Neural crest cell (in vitro differentiated cells): ENCODE data around the gene RAB35. TPM values are rescaled to one million over a fixed set of nuclear protein-coding genes. Genes with fewer than 3 reads are reported as not detected.

ENCODE experiments used
- DNase-seq: peaks from one replicate; pipeline ENCODE4 v3.0.0; 2021; ENCODE audit warnings: low read depth, mixed read lengths, low spot score
- H3K27ac Mint-ChIP-seq: one replicate; pipeline ENCODE4 v1.8.0; 2021; ENCODE audit warnings: mild to moderate bottlenecking, mixed read lengths; ENCODE audit not compliant: unreplicated experiment
- H3K27me3 Mint-ChIP-seq: 2 replicates; pipeline ENCODE4 v1.8.0; 2021; ENCODE audit warnings: low read depth, mild to moderate bottlenecking, mixed read lengths
- H3K36me3 Mint-ChIP-seq: 2 replicates; pipeline ENCODE4 v1.8.0; 2021; ENCODE audit warnings: low read depth, mild to moderate bottlenecking, mixed read lengths
- H3K4me1 Mint-ChIP-seq: 2 replicates; pipeline ENCODE4 v1.8.0; 2021; ENCODE audit warnings: mixed read lengths
- H3K4me3 Mint-ChIP-seq: one replicate; pipeline ENCODE4 v1.8.0; 2021; ENCODE audit warnings: mild to moderate bottlenecking, mixed read lengths
- H3K9me3 Mint-ChIP-seq: 2 replicates; pipeline ENCODE4 v1.8.0; 2021; ENCODE audit warnings: mixed read lengths
- total RNA-seq: library from RNA; stranded (reverse); gene quantifications from 2 replicates; pipeline ENCODE4 v1.2.1, GENCODE V29; 2021
- TF ChIP-seq, protein P1 (sequence below): fragments of 200-600 bp; sonication (generic); conservative IDR thresholded peaks from 2 replicates; pipeline ENCODE4 v1.5.0; 2021; ENCODE audit warnings: antibody characterized with exemption, mild to moderate bottlenecking

The RAB35 gene
- total RNA-seq, 1 donor from 2014 or later: 54.1 TPM

DNA sequence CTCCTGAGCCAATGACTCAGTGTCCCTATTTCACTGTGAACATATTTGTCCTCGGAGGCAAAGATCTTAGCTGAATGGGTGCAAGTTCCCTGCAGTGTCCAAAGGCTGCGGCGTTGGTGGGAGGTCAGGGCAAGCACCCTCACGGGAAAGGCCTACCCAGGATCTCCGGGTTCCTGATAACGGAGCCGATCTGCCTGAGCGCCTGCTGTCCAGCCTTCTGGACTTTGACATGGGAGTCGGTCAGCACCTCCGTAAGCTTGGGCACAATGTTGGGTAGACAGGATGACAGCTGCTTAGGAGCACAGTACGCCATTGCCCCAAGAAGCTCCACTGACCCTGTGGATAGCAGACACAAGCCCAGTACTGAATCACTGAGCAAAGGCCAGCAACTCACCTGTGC is 31.5 kb upstream of the RAB35 start:
- no peak for DNase-seq
- H3K27ac Mint-ChIP-seq: no peak overlapping the region
- TF ChIP-seq, protein P1, sequence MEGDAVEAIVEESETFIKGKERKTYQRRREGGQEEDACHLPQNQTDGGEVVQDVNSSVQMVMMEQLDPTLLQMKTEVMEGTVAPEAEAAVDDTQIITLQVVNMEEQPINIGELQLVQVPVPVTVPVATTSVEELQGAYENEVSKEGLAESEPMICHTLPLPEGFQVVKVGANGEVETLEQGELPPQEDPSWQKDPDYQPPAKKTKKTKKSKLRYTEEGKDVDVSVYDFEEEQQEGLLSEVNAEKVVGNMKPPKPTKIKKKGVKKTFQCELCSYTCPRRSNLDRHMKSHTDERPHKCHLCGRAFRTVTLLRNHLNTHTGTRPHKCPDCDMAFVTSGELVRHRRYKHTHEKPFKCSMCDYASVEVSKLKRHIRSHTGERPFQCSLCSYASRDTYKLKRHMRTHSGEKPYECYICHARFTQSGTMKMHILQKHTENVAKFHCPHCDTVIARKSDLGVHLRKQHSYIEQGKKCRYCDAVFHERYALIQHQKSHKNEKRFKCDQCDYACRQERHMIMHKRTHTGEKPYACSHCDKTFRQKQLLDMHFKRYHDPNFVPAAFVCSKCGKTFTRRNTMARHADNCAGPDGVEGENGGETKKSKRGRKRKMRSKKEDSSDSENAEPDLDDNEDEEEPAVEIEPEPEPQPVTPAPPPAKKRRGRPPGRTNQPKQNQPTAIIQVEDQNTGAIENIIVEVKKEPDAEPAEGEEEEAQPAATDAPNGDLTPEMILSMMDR: no peak
- H3K4me3 Mint-ChIP-seq: no peak overlapping the region
- no peaks in the 10 kb centered on the region for H3K9me3 Mint-ChIP-seq
- H3K36me3 Mint-ChIP-seq: peaks cover 3% of the 10 kb centered on the region
- H3K4me1 Mint-ChIP-seq: no peaks in the 10 kb centered on the region
- H3K27me3 Mint-ChIP-seq: no peaks in the 10 kb centered on the region

GRCh38 chr12:120145164-120145563 is 28.6 kb upstream of the RAB35 start:
- Mint-ChIP-seq H3K36me3 (peaks cover 19% of the 10 kb centered on the region), H3K4me3 (no peak overlapping the region), H3K9me3 (no peaks in the 10 kb centered on the region), H3K27ac (no peak overlapping the region), H3K4me1 (no peaks in the 10 kb centered on the region), H3K27me3 (no peaks in the 10 kb centered on the region)
- TF ChIP-seq, protein P1: no peak
- DNase-seq: no peak

DNA sequence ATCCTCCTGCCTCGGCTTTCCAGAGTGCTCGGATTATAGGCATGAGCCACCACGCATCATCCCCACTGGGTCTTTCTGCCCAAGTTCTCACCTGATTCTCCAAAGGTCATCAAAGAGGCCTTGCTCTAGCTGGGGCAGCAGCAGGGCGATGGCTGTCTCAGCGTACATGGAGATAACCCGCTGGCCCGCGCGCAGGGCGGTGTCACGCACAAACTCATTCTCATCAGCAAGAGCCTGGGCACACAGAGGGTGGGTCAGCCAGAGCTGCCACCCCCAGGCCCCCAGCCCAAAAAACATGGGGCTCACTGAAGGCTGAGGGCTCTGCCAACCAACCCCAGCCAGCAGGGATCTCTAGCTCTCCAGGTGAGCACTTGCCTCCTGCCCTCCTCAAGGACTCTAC is 27.7 kb upstream of the RAB35 start:
- H3K27me3 Mint-ChIP-seq: no peaks in the 10 kb centered on the region
- H3K36me3 Mint-ChIP-seq: peaks cover 23% of the 10 kb centered on the region
- no peaks in the 10 kb centered on the region for H3K4me1 Mint-ChIP-seq
- TF ChIP-seq, protein P1: no peak
- no peak overlapping the region for H3K4me3 Mint-ChIP-seq
- H3K27ac Mint-ChIP-seq: no peak overlapping the region
- no peak for DNase-seq
- no peaks in the 10 kb centered on the region for H3K9me3 Mint-ChIP-seq

DNA sequence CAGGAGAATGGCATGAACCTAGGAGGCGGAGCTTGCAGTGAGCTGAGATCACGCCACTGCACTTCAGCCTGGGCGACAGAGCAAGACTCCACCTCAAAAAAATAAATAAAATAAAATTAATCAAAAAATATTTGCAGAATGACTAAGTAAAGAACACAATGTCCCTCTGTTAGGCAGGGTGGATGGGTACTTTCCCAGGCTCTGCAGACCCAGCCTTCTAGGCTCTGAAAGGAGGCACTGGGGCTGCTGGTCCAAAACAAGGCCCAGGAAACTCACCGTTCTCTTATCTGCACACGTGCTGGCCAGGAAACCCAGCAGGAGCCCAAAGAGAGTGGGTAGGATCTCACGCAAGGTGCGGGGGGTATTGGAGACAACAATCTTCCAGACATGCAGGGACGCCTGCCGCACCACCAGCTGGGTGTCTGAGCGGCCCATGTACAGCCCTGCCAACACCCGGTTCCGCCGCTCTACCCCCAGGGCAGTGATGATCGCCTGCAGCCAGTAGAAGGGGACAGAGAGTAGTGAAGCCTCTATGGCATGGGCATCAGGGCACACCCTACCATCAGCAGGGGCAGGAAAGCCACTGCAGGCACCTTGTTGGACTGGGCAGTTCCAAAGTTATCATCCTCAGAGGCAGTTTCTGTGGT is 25.8 kb upstream of the RAB35 start:
- no peaks in the 10 kb centered on the region for H3K4me1 Mint-ChIP-seq
- H3K9me3 Mint-ChIP-seq: no peaks in the 10 kb centered on the region
- TF ChIP-seq, protein P1: no peak
- peaks cover 27% of the 10 kb centered on the region for H3K36me3 Mint-ChIP-seq
- H3K27ac Mint-ChIP-seq: no peak overlapping the region
- H3K27me3 Mint-ChIP-seq: no peaks in the 10 kb centered on the region
- DNase-seq: no peak
- no peak overlapping the region for H3K4me3 Mint-ChIP-seq

DNA sequence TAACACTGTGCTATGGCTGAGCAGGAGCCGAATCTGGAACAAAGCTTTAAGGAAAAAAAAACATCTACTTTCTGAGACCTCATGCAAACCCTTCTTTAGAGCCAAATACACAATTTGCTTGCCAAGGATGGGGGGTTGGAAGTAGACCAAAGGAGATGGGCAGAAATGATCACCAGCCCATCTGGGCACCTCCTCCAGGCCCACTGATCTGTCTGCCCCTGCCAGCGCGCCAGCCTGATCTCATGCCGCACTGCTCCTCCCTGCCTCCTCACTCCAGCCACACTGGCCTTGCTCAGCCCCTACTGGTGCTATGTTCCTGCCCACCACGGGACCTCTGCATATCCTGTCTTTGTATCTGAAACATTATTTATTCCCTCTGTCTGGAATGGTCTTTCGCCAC is 24.8 kb upstream of the RAB35 start:
- TF ChIP-seq, protein P1: no peak
- peaks cover 24% of the 10 kb centered on the region for H3K36me3 Mint-ChIP-seq
- no peak overlapping the region for H3K4me3 Mint-ChIP-seq
- no peaks in the 10 kb centered on the region for H3K4me1 Mint-ChIP-seq
- DNase-seq: no peak
- H3K9me3 Mint-ChIP-seq: no peaks in the 10 kb centered on the region
- H3K27ac Mint-ChIP-seq: no peak overlapping the region
- H3K27me3 Mint-ChIP-seq: no peaks in the 10 kb centered on the region
